Left lung (tissue), 10 donors: ENCODE results near the gene GYPC. TPM values are rescaled to one million over a fixed set of nuclear protein-coding genes. Genes with fewer than 3 reads are reported as not detected.

Experiments
- ATAC-seq: fragments of 200-7000 bp; cut with Tn5 transposase; one replicate; pipeline ENCODE4 v1.9.1; 2020; ENCODE audit warnings: moderate library complexity
- DNase-seq, 4 donors: peaks; one replicate each; pipeline ENCODE4 v3.0.0-alpha.2; 2013 to 2020
- H3K27ac ChIP-seq, 2 donors: fragments of 200-600 bp; sonication (generic) in 1 of 2; one replicate each; pipeline versions ENCODE4 v1.5.0 to v1.8.0; 2020 to 2021
- H3K27me3 ChIP-seq, 2 donors: fragments of 200-600 bp; sonication (generic) in 1 of 2; one replicate each; pipeline versions ENCODE4 v1.5.0 to v1.8.0; 2020 to 2021
- H3K36me3 ChIP-seq, 2 donors: fragments of 200-600 bp; sonication (generic) in 1 of 2; one replicate each; pipeline versions ENCODE4 v1.5.0 to v1.8.0; 2020 to 2021
- H3K4me1 ChIP-seq, 2 donors: fragments of 200-600 bp; one replicate each; pipeline ENCODE4 v1.8.0; 2021
- H3K4me3 ChIP-seq, 2 donors: fragments of 200-600 bp; sonication (generic) in 1 of 2; one replicate each; pipeline versions ENCODE4 v1.5.0 to v1.8.0; 2020 to 2021; ENCODE audit warnings: mild to moderate bottlenecking in 1 of 2
- H3K9me3 ChIP-seq, 2 donors: fragments of 200-600 bp; sonication (generic) in 1 of 2; one replicate each; pipeline versions ENCODE4 v1.5.0 to v1.8.0; 2020 to 2021
- intact Hi-C, 2 donors: fragments of 100-400 bp; cut with DNase I; formaldehyde crosslinking; loops; one replicate each; pipeline versions ENCODE4 v1.11.2 to v1.14.2; 2022
- polyA plus RNA-seq, 6 donors: library from polyadenylated mRNA; unstranded; fragments of 120-200 nt; gene quantifications; one replicate each; pipeline ENCODE4 v1.2.1, GENCODE V29; 2013; ENCODE audit not compliant: insufficient read length in 6 of 6
- total RNA-seq, 2 donors: library from RNA; stranded (reverse); fragmentation: NEBNext Ultra II Directional; extraction: Animal tissue kit (Norgen Biotek cat#: 25700); gene quantifications; one replicate each; pipeline ENCODE4 v1.2.1, GENCODE V29; 2021
- TF ChIP-seq, protein P1 (sequence below), 2 donors: fragments of 200-600 bp; sonication (generic) in 1 of 2; IDR thresholded peaks; one replicate each; pipeline versions ENCODE4 v1.5.0 to v1.8.0; 2021; ENCODE audit warnings: antibody characterized with exemption in 2 of 2
- donor health status: DM: no; HTN: yes; CAD: no.
- donor health status: DM: no; HTN: no; CAD: no.

GYPC gene
- total and polyA plus RNA-seq, 8 donors: 44.0 to 92.8 (median 73.9) TPM

DNA sequence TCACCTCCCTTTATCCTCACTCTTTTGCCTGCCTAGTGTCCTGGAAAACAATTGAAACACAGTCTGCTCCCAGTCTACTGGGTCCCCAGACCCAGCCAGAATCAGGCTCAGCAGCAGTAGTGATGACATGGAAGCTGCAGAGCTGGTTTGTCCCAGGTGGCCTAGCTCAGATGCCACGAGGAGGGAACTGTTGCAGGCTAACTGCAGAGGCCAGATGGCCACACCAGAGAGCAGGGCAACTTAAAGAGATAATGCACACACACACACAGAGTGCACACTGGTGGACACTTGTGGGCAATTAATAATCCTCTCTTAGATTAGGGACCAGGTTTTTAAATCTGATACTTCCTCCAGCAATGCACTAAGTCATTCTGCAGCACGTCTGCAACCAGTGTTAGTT is 42.4 kb downstream of the GYPC start:
- intact Hi-C loops: no loop called here
- Histone ChIP-seq H3K4me1 (no peaks in the 10 kb centered on the region), H3K27ac (no peak overlapping the region), H3K36me3 (peaks cover 0 to 46% of the 10 kb centered on the region in 2 donors), H3K27me3 (no peaks in the 10 kb centered on the region), H3K9me3 (no peaks in the 10 kb centered on the region), H3K4me3 (no peak overlapping the region)
- TF ChIP-seq, protein P1, sequence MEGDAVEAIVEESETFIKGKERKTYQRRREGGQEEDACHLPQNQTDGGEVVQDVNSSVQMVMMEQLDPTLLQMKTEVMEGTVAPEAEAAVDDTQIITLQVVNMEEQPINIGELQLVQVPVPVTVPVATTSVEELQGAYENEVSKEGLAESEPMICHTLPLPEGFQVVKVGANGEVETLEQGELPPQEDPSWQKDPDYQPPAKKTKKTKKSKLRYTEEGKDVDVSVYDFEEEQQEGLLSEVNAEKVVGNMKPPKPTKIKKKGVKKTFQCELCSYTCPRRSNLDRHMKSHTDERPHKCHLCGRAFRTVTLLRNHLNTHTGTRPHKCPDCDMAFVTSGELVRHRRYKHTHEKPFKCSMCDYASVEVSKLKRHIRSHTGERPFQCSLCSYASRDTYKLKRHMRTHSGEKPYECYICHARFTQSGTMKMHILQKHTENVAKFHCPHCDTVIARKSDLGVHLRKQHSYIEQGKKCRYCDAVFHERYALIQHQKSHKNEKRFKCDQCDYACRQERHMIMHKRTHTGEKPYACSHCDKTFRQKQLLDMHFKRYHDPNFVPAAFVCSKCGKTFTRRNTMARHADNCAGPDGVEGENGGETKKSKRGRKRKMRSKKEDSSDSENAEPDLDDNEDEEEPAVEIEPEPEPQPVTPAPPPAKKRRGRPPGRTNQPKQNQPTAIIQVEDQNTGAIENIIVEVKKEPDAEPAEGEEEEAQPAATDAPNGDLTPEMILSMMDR (IDR thresholded peaks at IDR 0.05): no peak
- no peak for DNase-seq
- ATAC-seq: no peak

DNA sequence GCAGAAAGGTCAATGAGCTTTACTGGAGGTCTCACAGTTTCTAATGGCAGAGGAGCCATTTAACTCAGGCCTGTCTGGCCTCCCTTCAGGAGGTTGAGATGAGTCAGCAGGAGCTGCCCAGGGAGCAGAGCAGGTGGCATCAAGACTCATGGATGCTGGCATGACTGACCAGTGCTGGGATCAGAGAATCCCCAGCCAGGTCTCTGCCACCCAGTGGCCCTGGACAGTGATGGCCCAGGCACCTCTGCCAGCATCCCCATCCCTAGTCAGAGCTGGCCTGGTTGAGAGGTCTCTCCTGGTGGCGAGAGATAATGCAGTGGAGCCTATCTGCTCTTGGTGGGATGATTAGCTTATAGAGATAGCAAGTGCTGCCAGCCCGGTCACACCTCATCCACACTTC is 43.1 kb downstream of the GYPC start:
- Histone ChIP-seq H3K4me1 (no peaks in the 10 kb centered on the region), H3K9me3 (no peaks in the 10 kb centered on the region), H3K36me3 (peaks cover 0 to 40% of the 10 kb centered on the region in 2 donors), H3K4me3 (no peak overlapping the region), H3K27ac (no peak overlapping the region), H3K27me3 (no peaks in the 10 kb centered on the region)
- TF ChIP-seq, protein P1 (IDR thresholded peaks at IDR 0.05): no peak
- intact Hi-C loops: no loop called here
- ATAC-seq (no peak), DNase-seq (no peak)

DNA sequence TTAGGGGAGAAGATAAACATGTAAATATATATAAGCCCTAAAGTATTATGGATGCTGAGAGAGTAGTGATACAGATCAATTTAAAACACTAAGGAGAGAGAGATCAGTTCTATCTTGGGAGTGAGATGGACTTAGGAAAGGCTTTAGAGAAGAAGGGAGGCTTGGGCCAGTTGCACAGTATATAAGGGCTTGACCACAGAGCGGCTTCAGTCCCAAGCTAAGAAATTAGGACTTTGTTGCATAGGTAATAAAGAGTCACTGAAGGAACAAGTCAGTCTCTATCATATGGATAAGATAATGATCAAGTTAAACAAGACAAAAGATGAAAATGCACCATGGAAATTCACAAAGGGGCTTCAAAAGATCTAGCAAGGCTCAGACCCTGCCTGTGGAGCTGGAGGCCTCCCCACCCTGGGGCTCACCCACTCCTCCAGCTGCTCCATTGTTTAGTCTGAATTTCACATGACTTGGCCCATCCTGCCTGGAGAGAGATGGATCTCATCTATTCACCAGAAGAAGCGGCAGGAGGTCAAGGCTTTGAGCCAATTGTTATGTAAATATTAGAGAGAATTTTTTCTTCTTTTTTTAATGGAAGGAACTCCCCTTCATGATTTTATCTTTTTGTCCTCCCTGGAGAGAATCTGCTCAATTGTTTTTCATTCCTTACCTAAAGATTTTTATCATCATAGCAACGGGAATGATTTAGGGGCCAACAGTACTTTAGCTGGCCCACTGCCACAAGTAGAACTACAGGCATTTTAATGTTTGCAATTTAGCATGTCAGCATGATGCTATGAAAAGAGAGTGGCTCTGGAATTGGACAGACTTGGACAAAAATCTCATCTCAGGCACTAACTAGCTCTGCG is 44.0 kb downstream of the GYPC start:
- Histone ChIP-seq H3K4me1 (no peaks in the 10 kb centered on the region), H3K27ac (peak overlapping the region; percentile 20), H3K36me3 (peaks cover 0 to 36% of the 10 kb centered on the region in 2 donors), H3K27me3 (no peaks in the 10 kb centered on the region), H3K9me3 (no peaks in the 10 kb centered on the region), H3K4me3 (no peak overlapping the region)
- intact Hi-C loops: no loop called here
- ATAC-seq: peak; percentile 56
- TF ChIP-seq, protein P1 (IDR thresholded peaks at IDR 0.05): no peak
- peak in 2 of 4 donors; percentile 53 to 74 for DNase-seq

DNA sequence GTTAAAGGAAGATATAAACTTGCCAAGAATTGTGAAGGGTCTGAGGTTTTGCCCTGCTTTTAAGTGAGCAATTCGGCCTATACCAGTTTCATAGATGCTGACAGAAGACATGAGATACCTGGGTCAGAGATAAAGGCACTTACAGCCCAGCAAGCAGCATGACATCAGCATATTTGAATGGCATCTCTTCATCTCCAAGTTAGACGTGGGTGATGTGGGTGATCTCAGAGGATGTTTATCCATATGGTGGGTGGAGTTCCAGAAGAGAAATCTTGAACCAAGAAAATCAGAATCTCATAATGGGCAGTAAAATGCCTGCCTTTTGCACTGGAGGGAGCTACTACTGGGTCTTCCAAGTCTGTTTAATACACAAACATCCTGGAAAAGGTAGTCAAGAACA is 44.7 kb downstream of the GYPC start:
- Histone ChIP-seq H3K4me1 (no peaks in the 10 kb centered on the region), H3K9me3 (no peaks in the 10 kb centered on the region), H3K4me3 (no peak overlapping the region), H3K27ac (peak overlapping the region; percentile 20), H3K36me3 (peaks cover 0 to 28% of the 10 kb centered on the region in 2 donors), H3K27me3 (no peaks in the 10 kb centered on the region)
- intact Hi-C loops: no loop called here
- TF ChIP-seq, protein P1 (IDR thresholded peaks at IDR 0.05): no peak
- ATAC-seq (no peak), DNase-seq (no peak)

- intact Hi-C loops: no loop called here
- TF ChIP-seq, protein P1 (IDR thresholded peaks at IDR 0.05): no peak
- Histone ChIP-seq H3K9me3 (no peaks in the 10 kb centered on the region), H3K4me1 (no peaks in the 10 kb centered on the region), H3K27me3 (no peaks in the 10 kb centered on the region), H3K36me3 (peaks cover 0 to 2% of the 10 kb centered on the region in 2 donors), H3K4me3 (no peak overlapping the region), H3K27ac (no peak overlapping the region)
- no peak for DNase-seq
- ATAC-seq: no peak
Measured at GRCh38 chr2:126703311-126703710, 47.4 kb downstream of the GYPC start.
